Measurements from ENCODE around the gene GCSAML. TPM values are rescaled to one million over a fixed set of nuclear protein-coding genes. Genes with fewer than 3 reads are reported as not detected.
A peak's percentile ranks its signal among the peaks of the same experiment; 100 is the strongest.

GCSAML gene
- total RNA-seq, 2 donors from 2014 or later = 0.14 to 0.16 TPM

DNA sequence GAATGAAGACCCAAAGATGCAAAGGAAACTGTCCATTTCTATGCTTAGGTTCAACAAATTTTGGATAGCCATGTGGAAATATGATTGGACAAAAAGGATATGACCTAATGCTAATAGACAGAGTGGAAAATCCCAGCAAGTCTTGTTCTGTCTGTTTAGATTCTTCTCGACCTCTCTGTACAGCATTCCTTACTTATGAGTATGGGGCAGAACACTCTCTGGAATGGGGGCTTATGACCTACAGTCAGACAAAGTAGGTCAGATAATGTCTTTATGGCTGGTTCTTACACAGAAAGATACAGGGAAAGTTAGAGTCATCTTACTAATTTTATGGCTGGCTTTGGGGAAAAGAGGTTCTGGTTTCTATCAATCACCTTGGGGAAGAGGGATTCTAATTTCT is 2.8 kb downstream of the GCSAML start:
- Mint-ChIP-seq H3K36me3 (no peaks in the 10 kb centered on the region), H3K9me3 (no peaks in the 10 kb centered on the region), H3K27ac (no peak overlapping the region)
- DNase-seq (ENCODE audit: low spot score in 2 of 2) (no peak), ATAC-seq (no peak)

- Mint-ChIP-seq H3K36me3 (no peaks in the 10 kb centered on the region), H3K9me3 (no peaks in the 10 kb centered on the region), H3K27ac (no peak overlapping the region)
- ATAC-seq (no peak), DNase-seq (ENCODE audit: low spot score in 2 of 2) (no peak)
Measured at GRCh38 chr1:247552231-247552630, 3.3 kb downstream of the GCSAML start.

DNA sequence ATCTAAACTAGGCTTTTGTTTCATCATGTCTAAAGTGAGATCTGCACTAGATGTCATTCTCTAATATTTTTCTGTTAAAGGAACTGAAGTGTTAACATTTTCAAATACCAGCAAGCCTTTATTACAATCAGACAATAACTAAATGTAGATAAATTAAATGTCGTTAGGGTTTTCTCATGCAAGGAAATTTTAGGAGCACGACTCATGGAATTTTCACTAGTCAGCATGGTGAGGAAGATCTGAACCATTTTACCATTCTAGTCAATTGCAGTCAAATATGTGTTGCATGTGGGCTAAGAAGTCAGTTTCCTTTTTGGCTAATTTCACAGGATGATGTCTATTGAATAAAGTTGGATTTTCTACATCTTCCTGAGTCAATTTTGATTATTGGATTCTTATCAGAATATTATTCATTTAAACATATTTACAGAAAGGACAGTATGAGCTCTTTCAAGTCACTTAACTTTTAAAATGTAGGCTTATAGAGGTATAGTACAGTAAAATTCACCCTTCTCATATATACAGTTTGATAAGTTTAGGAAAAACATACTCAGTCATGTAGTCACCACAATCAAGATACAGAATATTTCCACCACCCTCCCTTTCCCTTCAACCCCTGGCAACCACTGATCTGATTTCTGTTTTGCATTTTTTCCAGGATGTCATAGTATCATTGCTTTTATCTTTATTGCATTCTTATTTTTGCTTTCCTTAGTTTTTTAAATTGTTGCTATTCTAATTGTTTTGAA is 9.2 kb downstream of the GCSAML start:
- Mint-ChIP-seq H3K27ac (no peak overlapping the region), H3K9me3 (no peaks in the 10 kb centered on the region)

GRCh38 chr1:247561711-247562110 is 12.8 kb downstream of the GCSAML start:
- no peak for ATAC-seq
- DNase-seq (ENCODE audit: low spot score in 2 of 2) = no peak
- H3K9me3 Mint-ChIP-seq = no peaks in the 10 kb centered on the region
- H3K27ac Mint-ChIP-seq = no peak overlapping the region
- no peaks in the 10 kb centered on the region for H3K36me3 Mint-ChIP-seq

More for the DNA sequence above, 9.2 kb downstream of the GCSAML start:
- no peaks in the 10 kb centered on the region for H3K36me3 Mint-ChIP-seq
- ATAC-seq (no peak), DNase-seq (ENCODE audit: low spot score in 2 of 2) (no peak)

DNA sequence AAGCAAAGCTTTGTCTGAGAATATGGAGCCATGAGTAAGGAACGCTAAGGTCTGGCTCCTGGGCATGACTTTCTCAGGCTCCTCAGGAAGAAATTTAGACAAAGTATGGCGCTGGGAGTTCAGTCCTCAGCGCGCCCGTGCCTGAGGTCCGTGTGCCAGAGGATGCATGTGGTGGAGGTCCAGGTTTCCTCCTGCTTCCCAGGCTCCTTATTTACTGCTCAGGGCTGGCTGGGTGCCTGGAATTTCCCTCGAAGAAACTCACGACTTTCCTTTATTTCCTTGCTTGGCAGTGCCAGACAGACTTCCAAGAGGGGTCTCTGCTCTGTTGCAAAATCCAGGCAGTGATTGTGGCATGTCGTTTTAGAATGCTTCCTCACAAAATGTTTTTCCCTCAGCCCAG is 13.3 kb downstream of the GCSAML start:
- no peaks in the 10 kb centered on the region for H3K9me3 Mint-ChIP-seq
- no peaks in the 10 kb centered on the region for H3K36me3 Mint-ChIP-seq
- no peak overlapping the region for H3K27ac Mint-ChIP-seq
- DNase-seq (ENCODE audit: low spot score in 2 of 2) (no peak), ATAC-seq (no peak)

GRCh38 chr1:247574236-247574635 is 25.3 kb downstream of the GCSAML start:
- DNase-seq (ENCODE audit: low spot score in 2 of 2) = no peak
- no peak for ATAC-seq
- peaks cover 9 to 19% of the 10 kb centered on the region in 2 donors for H3K9me3 Mint-ChIP-seq

DNA sequence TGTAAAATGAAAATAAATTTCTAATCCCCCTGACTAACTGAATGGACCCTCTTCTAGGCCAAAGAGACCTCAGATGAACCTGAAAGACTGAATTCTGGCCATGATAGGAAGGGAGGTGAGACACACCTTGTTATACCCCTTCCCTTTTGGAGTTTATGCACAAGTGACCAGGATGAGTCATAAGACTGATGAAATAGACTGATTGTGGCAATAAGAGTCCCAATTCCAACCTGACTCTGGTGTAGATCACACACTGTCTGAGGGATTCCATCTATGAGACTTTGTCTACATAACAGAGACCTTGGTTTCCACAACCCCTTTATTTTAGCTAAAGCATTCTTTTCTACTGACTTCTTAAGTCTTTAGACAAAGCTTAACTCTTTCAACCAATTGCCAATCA is 25.7 kb downstream of the GCSAML start:
- H3K36me3 Mint-ChIP-seq = peaks cover 10 to 17% of the 10 kb centered on the region in 2 donors
- ATAC-seq = no peak
- peaks cover 9 to 17% of the 10 kb centered on the region in 2 donors for H3K9me3 Mint-ChIP-seq
- no peak for DNase-seq (ENCODE audit: low spot score in 2 of 2)
- no peak overlapping the region for H3K27ac Mint-ChIP-seq

More at GRCh38 chr1:247574236-247574635, 25.3 kb downstream of the GCSAML start:
- no peak overlapping the region for H3K27ac Mint-ChIP-seq
- peaks cover 10 to 17% of the 10 kb centered on the region in 2 donors for H3K36me3 Mint-ChIP-seq

DNA sequence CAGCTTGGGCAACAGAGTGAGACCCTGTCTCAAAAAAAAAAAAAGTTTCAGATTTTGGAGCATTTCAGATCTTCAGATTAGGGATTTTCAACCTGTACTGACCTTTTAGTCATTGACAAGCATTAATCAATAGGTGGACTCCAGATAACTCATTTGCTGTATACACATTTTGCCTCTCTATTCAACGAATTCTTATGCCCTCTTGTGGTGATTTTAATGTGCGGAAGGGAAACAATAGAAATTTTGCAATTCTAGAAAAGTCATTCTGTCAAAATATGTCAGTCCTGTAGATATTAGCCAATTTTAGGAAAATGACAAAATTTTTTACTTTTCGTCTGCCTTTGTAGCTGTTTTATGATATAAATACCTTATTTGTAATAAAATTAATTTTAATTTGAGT is 27.6 kb downstream of the GCSAML start:
- Mint-ChIP-seq H3K36me3 (peaks cover 5 to 6% of the 10 kb centered on the region in 2 donors), H3K9me3 (peaks cover 0 to 5% of the 10 kb centered on the region in 2 donors), H3K27ac (no peak overlapping the region)
- ATAC-seq (peak in 1 of 2 donors; percentile 22), DNase-seq (ENCODE audit: low spot score in 2 of 2) (no peak)

GRCh38 chr1:247578946-247579460 is 30.1 kb downstream of the GCSAML start:
- H3K36me3 Mint-ChIP-seq = no peaks in the 10 kb centered on the region
- DNase-seq (ENCODE audit: low spot score in 2 of 2) = no peak
- H3K9me3 Mint-ChIP-seq = no peaks in the 10 kb centered on the region
- no peak for ATAC-seq
- H3K27ac Mint-ChIP-seq = no peak overlapping the region

- H3K27ac Mint-ChIP-seq = no peak within 1 kb of the TSS
- peaks cover 4 to 6% of the 10 kb centered on the region in 2 donors for H3K9me3 Mint-ChIP-seq
- ATAC-seq (no peak), DNase-seq (ENCODE audit: low spot score in 2 of 2) (no peak)
- H3K36me3 Mint-ChIP-seq = peaks cover 0 to 4% of the 10 kb centered on the region in 2 donors
Measured at GRCh38 chr1:247588060-247588459, 39.1 kb downstream of the GCSAML start, which contains the start of gene OR2G2. OR2G2 (plus strand) TSS chr1:247588360; CDS start chr1:247588360, 0 bp downstream.

GRCh38 chr1:247605286-247605685 is 56.4 kb downstream of the GCSAML start, which contains the start of gene OR2G3:
OR2G3 (plus strand) TSS chr1:247605586; CDS start chr1:247605586, 0 bp downstream.
- Mint-ChIP-seq H3K9me3 (no peaks in the 10 kb centered on the region), H3K36me3 (no peaks in the 10 kb centered on the region), H3K27ac (no peak within 1 kb of the TSS)
- DNase-seq (ENCODE audit: low spot score in 2 of 2) (no peak), ATAC-seq (no peak)

GRCh38 chr1:247613405-247613804 is 64.5 kb downstream of the GCSAML start:
- DNase-seq (ENCODE audit: low spot score in 2 of 2) (no peak), ATAC-seq (no peak)
- Mint-ChIP-seq H3K9me3 (no peaks in the 10 kb centered on the region), H3K27ac (no peak overlapping the region), H3K36me3 (no peaks in the 10 kb centered on the region)

DNA sequence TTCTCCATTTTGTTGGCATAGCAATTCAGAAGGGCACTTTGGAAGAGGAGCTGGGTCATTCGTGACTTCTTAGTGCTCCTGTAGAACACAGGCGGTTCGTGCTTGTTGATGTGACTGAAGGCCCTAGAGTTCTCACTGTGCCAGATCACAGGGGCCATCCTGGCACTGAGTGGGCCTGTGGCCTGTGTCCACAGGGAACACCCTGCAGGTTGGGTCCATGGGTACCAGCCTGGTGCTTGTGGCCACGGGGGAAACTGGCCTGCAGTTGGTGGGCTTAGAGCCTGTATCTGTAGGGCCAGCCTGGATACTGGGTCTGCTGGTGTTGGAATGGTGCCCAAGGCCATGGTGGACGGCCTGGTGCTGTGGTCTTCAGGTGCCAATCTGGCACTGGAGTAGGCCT is 65.7 kb downstream of the GCSAML start:
- Mint-ChIP-seq H3K9me3 (no peaks in the 10 kb centered on the region), H3K27ac (no peak overlapping the region), H3K36me3 (no peaks in the 10 kb centered on the region)
- DNase-seq (ENCODE audit: low spot score in 2 of 2) = no peak
- no peak for ATAC-seq

Other genes starting within 250 kb of the GCSAML start
- gene ZNF496, start 217.3 kb upstream of the GCSAML start, total RNA-seq = 10 to 100 TPM in 1 of 2 donors, 1 to 10 TPM in 1; 4.8 to 14.5 TPM
- gene NLRP3, start 133.0 kb upstream of the GCSAML start, total RNA-seq = 1 to 10 TPM in 1 of 2 donors, under 1 TPM in 1; 0.34 to 1.3 TPM
- not detected for gene OR2B11, start 91.0 kb upstream of the GCSAML start, total RNA-seq
- gene OR2C3, start 12.7 kb upstream of the GCSAML start, total RNA-seq = not detected
- gene OR2G2, start 39.2 kb downstream of the GCSAML start, total RNA-seq = under 1 TPM in 1 of 2 donors, not detected in 1; 0.25 TPM
- gene OR2G3, start 56.5 kb downstream of the GCSAML start, total RNA-seq = not detected
- gene OR13G1, start 130.6 kb downstream of the GCSAML start, total RNA-seq = not detected
- not detected for gene OR6F1, start 167.5 kb downstream of the GCSAML start, total RNA-seq
- gene OR14K1, start 189.5 kb downstream of the GCSAML start, total RNA-seq = not detected
- not detected for gene OR14A2, start 199.0 kb downstream of the GCSAML start, total RNA-seq
- not detected for gene OR1C1, start 211.4 kb downstream of the GCSAML start, total RNA-seq

Data from activated naive CD4-positive, alpha-beta T cell treated with anti-CD3 and anti-CD28 coated beads, Interleukin-2, amount 50 U/mL, for 72 hours (primary cell).